Activated T-cell treated with anti-CD3 and anti-CD28 coated beads, Interleukin-2, amount 50 U/mL, for 1 hour (primary cell): ENCODE results near the gene ZNF862.

Experiments
- DNase-seq: peaks from one replicate; pipeline ENCODE4 v3.0.0-alpha.2; 2020

Gene ZNF862

GRCh38 chr7:149838224-149838991 is at the start of gene ZNF862:
Gene ZNF862 (plus strand): TSS chr7:149838375. CDS start chr7:149838612, 237 bp downstream.
- DNase-seq = peak; percentile 93

- DNase-seq = no peak
Observed at GRCh38 chr7:149789101-149789500, 49.1 kb upstream of the ZNF862 start.

DNA sequence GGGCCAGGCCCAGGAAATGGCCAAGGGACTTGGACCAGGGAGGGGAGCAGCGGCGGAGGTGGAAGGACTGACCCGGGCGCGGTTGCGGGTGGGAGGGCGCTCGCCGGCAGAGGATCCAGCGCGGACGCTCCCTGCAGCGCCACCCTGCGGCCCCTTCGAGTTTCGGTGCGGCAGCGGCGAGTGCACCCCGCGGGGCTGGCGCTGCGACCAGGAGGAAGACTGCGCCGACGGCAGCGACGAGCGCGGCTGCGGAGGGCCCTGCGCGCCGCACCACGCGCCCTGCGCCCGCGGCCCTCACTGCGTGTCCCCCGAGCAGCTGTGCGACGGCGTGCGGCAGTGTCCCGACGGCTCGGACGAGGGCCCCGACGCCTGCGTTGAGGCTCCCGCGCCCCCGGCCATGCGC is 48.0 kb upstream of the ZNF862 start:
- DNase-seq = peak; percentile 49

- DNase-seq = no peak
Observed at GRCh38 chr7:149790754-149791360, 47.3 kb upstream of the ZNF862 start.

DNA sequence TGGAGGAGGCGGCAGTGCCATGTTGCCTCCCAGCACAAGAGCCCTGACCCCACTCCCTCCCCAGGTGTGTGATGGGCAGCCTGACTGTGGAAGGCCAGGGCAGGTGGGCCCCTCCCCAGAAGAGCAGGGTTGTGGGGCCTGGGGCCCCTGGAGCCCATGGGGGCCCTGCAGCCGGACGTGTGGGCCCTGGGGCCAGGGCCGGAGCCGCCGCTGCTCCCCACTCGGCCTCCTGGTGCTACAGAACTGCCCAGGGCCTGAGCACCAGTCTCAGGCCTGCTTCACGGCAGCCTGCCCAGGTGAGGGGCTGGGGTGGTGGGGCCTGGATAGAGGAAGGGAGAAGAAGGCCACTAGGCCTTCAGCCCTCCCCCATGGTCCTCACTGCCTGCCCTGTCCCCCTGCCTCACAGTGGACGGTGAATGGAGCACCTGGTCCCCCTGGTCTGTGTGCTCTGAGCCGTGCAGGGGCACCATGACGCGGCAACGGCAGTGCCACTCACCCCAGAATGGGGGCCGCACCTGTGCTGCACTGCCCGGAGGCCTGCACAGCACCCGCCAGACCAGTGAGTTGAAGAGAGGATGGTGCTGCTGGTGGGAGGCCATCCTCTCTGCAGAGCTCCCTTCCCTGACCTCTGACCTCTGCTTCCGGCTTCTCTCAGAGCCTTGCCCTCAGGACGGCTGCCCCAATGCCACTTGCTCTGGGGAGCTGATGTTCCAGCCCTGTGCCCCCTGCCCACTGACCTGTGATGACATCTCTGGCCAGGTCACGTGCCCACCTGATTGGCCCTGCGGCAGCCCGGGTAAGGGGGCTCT is 46.6 kb upstream of the ZNF862 start:
- DNase-seq = no peak

GRCh38 chr7:149792220-149792595 is 46.0 kb upstream of the ZNF862 start:
- no peak for DNase-seq

- no peak for DNase-seq
Observed at GRCh38 chr7:149793261-149793660, 44.9 kb upstream of the ZNF862 start.

- no peak for DNase-seq
Observed at GRCh38 chr7:149794661-149795060, 43.5 kb upstream of the ZNF862 start.

DNA sequence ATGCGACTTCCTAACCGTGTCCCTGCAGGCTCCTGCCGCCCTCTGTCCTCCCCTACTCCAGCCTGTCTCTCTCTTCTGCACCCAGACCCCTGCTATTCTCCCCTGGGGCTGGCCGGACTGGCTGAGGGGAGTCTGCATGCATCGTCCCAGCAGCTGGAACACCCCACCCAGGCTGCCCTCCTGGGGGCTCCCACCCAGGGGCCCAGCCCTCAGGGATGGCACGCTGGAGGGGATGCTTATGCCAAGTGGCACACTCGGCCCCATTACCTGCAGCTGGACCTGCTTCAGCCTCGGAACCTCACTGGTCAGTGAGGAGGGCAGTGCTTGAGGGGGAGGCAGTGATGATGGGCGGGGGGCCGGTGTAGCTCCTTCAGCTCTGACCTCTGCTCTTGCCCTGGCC is 43.0 kb upstream of the ZNF862 start:
- DNase-seq = no peak

- DNase-seq = no peak
Observed at GRCh38 chr7:149796287-149796860, 41.8 kb upstream of the ZNF862 start.

DNA sequence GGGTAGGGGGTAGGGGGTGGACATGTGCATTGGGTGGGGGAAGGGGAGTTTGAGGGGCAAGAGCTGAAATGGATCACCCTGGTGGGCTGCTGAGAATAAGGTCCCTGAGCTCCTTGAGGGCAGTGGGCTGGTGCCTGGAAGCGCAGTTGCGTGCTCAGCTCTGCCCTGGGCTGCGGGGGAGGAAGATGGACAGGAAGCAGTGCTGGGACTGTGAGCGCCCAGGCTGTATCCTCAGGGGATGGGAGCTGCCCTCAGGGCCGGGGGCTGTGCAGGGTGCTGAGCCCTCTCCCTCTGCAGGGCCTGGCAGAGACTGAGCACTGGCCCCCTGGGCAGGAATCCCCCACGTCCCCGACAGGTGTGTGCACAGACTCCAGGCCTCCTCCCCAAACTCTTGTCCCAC is 40.4 kb upstream of the ZNF862 start:
- DNase-seq = no peak

DNA sequence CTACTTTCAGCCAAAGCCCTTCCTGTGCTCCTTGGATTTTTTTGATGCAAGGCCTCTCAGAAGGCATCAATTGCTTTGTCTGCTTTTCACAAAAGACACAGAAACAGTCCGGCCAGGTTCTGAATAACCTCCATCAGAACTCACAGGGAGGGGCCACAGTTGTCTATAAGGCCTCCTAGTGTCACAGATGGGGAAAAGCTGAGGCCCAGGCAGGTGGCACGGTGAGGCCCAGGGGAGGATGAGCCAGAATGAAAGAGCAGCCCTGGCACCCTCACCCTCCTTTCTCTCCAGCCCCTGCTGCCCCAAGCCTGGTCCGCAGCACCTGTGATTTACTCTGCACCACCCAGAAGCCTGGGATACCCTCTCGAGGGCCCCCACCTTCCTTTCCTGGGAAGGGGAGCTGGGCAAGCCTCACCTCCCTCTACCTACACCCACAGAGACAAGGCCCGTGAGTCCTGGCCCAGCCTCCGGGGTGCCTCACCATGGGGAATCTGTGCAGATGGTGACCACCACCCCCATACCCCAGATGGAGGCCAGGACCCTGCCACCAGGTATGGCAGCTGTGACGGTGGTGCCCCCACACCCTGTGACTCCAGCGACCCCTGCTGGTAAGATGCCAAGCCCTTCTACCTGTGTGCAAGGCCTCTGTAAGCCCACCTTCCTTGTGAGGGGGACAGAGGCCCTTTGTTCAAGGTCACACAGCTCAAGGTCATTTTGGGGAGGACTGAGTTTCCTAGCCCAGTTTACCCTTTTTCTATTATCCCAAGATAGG is 38.6 kb upstream of the ZNF862 start:
- peak; percentile 67 for DNase-seq

GRCh38 chr7:149800169-149800555 is 38.0 kb upstream of the ZNF862 start:
- no peak for DNase-seq

DNA sequence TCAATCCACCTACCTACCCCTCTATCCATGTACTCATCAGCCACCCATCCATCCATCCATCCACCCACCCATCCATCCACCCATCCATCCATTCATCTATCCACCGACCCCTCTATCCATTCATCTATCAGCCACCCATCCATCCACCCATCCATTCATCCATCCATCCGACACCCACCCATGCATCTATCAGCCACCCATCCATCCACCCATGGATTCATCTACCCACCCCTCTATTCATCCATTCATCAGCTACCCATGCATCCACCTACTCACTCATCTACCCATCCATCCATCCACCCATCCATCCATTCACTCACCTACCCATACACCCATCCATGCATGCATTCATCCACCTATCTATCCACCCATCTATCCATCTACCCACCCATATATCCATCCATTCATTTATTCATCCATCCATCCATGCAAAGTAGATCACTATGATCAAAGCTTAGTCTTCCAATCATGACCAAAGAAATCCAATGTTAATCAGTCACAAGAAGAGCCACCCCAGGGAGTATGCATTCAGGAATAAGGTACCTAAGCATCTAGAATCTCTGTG is 37.1 kb upstream of the ZNF862 start:
- no peak for DNase-seq

- DNase-seq = no peak
Observed at GRCh38 chr7:149801816-149802215, 36.4 kb upstream of the ZNF862 start.

DNA sequence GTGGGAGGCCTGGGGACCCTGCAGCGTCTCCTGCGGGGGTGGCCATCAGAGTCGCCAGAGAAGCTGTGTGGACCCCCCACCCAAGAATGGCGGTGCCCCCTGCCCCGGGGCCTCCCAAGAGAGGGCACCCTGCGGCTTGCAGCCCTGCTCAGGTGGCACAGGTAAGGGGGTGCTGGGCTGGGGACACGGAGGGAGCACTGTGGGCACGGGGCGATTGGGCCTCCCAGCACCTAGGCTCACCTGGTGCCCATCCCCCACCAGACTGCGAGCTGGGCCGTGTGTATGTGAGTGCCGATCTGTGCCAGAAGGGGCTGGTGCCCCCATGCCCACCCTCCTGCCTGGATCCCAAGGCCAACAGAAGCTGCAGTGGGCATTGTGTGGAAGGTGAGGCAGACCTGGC is 35.2 kb upstream of the ZNF862 start:
- DNase-seq = no peak

GRCh38 chr7:149803551-149804074 is 34.6 kb upstream of the ZNF862 start:
- no peak for DNase-seq

DNA sequence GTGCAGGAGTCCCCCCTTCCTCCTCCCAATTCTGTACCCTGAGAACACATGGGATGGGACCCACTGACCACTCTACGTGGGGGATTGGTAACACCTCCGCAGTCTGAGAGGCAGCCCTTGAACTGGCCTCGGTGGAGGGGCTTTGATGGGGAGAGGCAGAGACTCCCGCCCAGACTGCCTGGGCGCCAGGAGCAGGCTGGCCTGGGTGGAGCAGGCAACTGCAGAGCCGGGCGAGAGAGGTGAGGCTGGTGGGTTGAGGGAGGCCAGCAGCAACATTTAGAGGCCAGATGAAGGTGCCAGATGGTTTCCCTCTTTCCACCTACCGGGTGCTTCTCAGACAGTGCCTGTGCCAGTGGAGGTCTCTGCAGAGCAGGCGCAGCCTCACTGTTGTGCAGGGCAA is 34.1 kb upstream of the ZNF862 start:
- DNase-seq = no peak

DNA sequence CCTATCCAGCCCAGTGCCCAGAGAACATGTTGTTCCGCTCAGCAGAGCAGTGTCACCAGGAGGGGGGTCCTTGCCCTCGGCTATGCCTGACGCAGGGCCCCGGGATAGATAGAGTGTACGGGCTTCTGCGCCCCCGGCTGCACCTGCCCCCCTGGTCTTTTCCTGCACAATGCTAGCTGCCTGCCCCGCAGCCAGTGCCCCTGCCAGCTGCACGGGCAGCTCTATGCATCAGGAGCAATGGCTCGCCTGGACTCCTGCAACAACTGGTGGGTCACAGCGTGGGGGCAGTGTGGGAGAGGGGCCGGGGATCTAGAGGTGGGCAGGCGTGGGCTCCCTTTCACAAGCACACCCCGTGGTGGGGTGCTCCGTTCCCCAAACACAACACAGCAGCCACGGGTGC is 31.4 kb upstream of the ZNF862 start:
- no peak for DNase-seq

GRCh38 chr7:149808311-149808710 is 29.9 kb upstream of the ZNF862 start:
- no peak for DNase-seq

DNA sequence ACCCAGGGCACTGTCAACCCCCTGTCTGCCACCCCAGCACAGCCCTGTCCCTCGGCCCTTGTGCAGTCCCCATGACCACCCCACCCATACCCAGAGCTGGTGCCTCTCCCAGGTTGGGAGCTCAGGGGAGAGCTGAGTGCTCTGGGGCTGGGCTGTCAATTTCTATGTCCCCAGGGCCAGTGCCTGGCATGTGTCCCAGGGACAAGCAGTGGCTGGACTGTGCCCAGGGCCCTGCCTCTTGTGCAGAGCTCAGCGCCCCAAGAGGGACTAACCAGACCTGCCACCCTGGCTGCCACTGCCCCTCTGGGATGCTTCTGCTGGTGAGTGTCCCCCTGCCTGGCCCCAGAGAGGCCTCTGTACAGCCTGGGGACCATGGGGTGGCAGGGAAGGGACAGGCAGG is 29.0 kb upstream of the ZNF862 start:
- no peak for DNase-seq

DNA sequence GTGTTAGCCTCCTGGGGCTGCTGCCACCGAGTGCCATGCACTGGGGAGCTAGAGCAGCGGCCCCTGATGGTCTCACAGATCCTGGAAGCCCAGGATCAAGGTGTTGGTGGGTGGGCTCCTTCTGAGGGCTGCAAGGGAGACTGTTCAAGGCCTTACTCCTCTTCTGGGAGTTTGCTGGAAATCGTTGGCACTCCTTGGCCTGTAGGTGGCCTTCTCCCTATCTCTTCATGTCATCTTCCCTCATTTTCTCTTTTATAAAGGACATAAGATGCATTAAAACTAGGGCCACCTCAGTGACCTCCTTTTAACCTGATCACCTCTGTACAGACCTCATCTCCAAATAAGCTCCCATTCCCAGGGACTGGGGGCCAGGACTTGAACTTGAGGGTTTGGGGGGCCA is 27.0 kb upstream of the ZNF862 start:
- no peak for DNase-seq
